Endothelial cell of coronary artery (primary cell): ENCODE data around the gene RHCG. TPM values are rescaled to one million over a fixed set of nuclear protein-coding genes. Genes with fewer than 3 reads are reported as not detected.

Experiments
- total RNA-seq: library from RNA; depleted of rRNA; stranded (reverse); fragments of >200 nt; gene quantifications from 2 replicates; pipeline ENCODE4 v1.2.3, GENCODE V29; 2014

RHCG gene
- total RNA-seq, result under 0.01 and 0.09 TPM in 2 replicates

DNA sequence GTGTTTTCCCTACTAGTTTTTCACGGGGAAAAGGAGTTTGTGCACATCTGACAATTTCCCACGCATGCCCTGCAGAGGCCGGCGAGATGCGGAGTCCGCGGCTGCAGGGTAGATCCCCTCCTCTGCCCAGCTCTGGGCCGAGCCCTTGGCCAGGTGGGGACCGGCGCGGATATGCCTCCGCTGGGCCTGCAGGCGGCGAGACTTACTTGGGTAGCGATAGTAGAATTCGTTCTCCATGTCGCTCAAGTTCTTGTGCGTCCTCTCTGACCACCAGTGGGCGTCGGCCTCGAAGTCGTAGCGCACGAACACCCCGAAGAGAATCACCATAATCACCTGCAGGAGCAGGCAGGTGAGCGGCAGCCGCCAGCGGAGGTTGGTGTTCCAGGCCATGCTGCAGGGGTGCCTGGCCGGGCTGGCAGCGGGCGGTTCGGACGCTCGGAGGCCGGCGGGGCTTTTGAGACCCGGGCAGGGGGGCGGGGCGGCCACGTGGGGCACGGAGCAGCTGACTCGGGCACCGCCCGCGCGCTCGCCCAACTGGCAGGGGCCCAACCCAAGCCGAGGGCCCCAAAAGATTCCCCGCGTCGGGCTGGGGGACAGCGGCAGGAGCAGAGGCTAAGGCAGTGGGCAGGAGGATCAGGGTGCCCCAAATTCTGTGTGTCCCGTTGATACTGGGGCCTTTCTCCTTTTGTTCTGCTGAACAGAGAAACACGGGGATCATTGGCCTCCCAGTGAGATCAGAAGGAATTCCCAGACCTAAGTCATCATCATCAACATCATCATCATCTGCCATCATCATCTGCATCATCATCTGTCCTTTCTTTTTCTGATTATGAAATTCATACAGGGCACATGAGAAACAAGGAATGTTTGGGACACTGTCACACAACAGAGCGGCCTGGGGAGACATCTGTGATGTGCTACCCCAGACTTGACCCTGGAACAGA, at the start of gene RHCG:
Gene RHCG, minus strand, starts transcription at position 429 of the 944 bp plus-strand sequence. Its CDS starts 39 bp downstream, at position 390.

Other genes with a start within 250 kb of the RHCG start
- gene POLG, start 161.8 kb downstream of the RHCG start, total RNA-seq, result 75.5 and 111 TPM in 2 replicates
- gene TICRR, start 78.9 kb upstream of the RHCG start, total RNA-seq, result 2.3 and 2.6 TPM in 2 replicates
- gene KIF7, start 158.9 kb upstream of the RHCG start, total RNA-seq, result 9.5 and 11.6 TPM in 2 replicates
- 0.09 and 0.18 TPM in 2 replicates for gene PLIN1, start 182.8 kb upstream of the RHCG start, total RNA-seq
- gene PEX11A, start 194.2 kb upstream of the RHCG start, total RNA-seq, result 3.4 and 6.6 TPM in 2 replicates
- under 0.01 TPM in 2 replicates for gene WDR93, start 194.2 kb upstream of the RHCG start, total RNA-seq